Tibial nerve (tissue), 4 donors: Measurements from ENCODE around the gene CORO1C.

Experiments used
- CTCF ChIP-seq, 5 experiments: fragments of 200-600 bp in 3 of 5; fragments of 450-650 bp in 2 of 5; sonication (generic) in 3 of 5; IDR thresholded peaks; one replicate each; pipeline ENCODE4 v1.5.1; 2016 to 2019; ENCODE audit warnings: antibody characterized with exemption in 5 of 5, mild to moderate bottlenecking in 3 of 5, moderate library complexity in 2 of 5
- EP300 ChIP-seq, 2 donors: sonication (generic); formaldehyde crosslinking; IDR thresholded peaks; one replicate each; pipeline ENCODE4 v1.6.1; 2017; ENCODE audit warnings: antibody characterized with exemption in 2 of 2, mild to moderate bottlenecking in 1 of 2
- POLR2A ChIP-seq, 2 donors: fragments of 450-650 bp; IDR thresholded peaks; one replicate each; pipeline ENCODE4 v1.6.1; 2017; ENCODE audit warnings: antibody characterized with exemption in 2 of 2, mild to moderate bottlenecking in 2 of 2, moderate library complexity in 2 of 2

- TF ChIP-seq EP300 (IDR thresholded peaks at IDR 0.05) (no peak), CTCF (IDR thresholded peaks at IDR 0.05) (no peak), POLR2A (IDR thresholded peaks at IDR 0.05) (no peak)
These were observed 33.4 kb upstream of the CORO1C start for GRCh38 chr12:108764540-108765288.
